ENCODE measurements around the gene PPP1R13L.
"Not testable (repeated sequence)": the region's sequence is repeated elsewhere in the genome, so short reads cannot be mapped to it uniquely, and the experiment has no call there.

The PPP1R13L gene

DNA sequence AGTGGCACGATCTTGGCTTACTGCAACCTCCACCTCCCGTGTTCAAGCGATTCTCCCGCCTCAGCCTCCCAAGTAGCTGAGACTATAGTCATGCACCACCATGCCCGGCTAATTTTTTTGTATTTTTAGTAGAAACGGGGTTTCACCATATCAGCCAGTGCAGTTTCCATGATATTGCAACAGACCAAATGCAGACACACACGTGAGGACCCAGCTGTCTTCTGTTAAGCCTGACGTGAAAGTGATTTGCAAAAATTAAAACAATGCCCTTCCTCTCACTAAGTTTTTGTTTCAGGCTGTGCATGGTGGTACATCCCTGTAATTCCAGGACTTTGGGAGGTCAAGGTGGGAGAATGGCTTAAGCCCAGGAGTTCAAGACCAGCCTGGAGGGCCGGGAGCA is 26.1 kb upstream of the PPP1R13L start:
- DNase-seq, result not testable (repeated sequence)

DNA sequence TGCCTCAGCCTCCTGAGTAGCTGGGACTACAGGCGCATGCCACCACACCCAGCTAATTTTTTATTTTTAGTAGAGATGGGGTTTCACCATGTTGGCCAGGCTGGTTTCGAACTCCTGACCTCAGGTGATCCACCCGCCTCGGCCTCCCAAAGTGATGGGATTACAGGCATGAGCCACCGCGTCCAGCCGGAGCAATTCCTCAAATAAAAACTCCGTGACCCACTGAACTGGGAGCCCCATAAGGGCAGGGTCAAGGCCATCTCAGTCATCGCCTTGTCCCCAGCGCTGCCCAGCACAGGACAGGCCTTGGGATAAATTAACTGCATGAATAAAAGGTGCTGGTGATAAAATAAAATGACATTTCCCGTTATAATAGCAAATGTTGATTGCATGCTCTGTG is 25.0 kb upstream of the PPP1R13L start:
- DNase-seq, result not testable (repeated sequence)

DNA sequence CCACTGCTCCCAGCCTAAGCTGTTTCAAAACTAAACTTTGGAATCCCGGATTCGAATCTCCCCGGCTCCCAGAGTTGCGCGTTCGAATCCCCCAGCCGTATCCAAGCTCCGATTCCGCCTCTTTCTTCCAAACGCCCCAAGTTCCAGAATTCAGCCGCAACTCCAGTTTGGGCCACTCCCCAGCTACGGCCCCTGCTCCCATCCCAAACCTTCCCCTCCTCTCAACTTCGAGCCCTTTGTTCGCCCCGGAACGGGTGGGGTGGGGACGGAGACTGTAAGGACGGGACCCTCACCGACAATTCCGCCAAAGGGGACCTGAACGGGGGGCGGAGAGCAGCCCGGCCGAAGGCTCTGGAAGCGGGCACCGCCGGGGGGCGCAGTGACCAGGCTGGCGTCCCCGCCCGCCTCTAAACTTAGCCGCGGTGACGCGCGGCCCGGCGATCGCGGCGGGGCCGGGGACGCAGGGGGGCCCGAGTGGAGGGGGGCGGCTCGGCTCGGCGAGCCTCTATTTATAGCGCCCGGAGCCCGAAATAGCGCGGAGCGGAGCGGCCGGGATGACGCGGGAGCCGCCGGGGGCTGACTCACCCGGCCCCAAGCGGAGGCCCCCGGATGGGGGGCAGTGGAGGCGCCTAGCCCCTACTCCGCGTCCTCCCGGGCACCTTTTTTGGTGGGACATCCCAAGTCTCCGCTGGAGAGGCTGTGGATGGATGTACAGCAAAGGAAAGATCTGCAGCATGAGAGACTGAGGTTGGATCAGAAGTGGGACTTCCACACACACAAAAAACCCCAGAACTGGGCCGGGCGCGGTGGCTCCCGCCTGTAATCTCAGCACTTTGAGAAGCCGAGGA is 23.7 kb upstream of the PPP1R13L start:
- DNase-seq, result peak; percentile 29

DNA sequence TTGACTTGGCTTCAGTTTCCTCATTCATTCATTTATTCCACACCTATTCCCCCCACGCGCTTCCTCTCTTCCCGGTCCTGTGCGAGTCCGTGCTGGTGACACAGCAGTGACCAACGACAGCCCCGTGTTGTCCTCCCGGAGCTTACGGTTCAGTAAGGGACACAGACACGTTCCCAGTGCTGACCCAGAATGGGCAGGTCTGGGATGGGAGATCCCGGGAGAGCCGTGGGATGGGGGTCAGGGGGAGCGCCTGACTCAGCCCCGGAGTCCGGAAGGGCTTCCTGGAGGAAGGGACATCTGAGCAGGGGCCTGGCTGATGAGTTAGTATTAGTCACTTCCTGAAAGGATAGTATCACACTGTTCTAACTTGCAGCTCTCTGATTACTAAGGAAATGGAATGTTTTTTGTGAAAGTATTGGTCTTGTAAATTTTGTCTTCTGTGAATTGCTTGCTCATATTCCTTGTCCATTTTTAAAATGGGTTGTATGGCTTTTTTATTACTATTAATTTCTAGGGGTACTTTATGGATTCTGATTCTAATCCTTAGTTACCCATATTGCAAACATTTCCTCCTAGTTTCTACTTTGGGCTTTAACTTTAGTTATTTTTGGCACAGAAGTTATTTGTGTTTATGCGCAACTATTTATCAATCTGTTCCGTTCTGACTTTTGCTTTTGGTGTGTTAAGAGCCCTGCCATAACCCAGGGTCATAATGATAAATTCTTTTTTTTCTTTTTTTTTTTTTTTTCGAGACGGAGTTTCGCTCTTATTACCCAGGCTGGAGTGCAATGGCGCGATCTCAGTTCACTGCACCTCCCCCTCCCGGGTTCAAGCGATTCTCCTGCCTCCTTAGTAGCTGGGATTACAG is 19.6 kb upstream of the PPP1R13L start:
- DNase-seq, result peak; percentile 61

DNA sequence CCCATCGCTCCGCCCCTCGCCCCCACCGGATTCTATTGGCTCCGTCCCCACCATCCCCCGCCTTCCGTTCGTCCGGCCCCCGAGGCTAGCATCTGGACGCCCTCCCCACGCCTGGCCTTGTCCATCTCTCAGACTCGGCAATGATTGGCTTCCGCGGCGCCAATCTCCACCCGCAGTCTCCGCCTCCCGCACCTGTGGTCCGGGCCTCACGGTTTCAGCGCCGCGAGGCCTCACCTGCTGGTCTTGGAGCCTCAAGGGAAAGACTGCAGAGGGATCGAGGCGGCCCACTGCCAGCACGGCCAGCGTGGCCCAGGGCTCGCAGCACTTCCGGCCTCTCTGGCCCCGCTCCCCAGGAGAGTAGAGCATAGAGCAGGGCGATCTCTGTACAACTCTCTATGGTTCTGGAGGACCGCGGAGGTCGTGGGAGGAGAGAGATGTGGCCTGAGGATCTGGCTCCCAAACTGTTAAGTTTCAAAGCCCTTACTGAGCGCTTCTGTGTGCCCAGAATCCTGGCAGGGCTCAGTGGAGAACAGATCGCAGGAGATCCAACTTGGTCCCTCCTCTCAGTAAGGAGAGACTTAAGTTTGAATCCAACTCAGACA is 18.8 kb upstream of the PPP1R13L start, which contains the start of gene ERCC1:
Gene ERCC1, minus strand, starts transcription at position 329 of the 602 bp plus-strand sequence. CDS start 543 bp downstream, outside the sequence.
- peak; percentile 83 for DNase-seq

DNA sequence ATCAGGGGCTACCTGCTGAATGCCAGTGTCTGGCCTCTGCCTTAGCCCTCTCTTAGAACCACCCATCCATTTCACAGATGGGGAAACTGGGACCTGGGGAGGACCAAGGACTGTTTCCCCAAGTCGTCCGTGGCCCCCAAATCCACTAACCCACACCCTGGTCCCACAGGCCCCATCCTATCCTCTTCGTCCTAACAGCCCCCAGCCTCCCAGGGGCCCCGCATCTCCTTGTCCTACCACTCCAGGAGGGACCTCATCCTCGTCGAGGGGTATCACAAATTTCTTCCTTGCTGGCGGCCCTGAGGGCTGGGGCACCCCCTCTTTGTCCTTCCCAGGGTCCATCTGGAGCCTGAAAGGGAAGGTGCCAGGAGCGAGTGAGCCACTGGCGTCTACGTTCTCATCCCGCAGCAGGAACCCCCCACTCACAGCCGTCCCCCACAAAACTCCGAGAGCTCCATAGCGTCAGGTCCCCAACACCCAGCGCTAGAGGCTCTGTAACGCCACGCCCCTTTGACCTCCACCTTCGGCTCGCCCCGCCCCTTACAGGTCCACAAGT is 18.2 kb upstream of the PPP1R13L start:
- peak; percentile 94 for DNase-seq

DNA sequence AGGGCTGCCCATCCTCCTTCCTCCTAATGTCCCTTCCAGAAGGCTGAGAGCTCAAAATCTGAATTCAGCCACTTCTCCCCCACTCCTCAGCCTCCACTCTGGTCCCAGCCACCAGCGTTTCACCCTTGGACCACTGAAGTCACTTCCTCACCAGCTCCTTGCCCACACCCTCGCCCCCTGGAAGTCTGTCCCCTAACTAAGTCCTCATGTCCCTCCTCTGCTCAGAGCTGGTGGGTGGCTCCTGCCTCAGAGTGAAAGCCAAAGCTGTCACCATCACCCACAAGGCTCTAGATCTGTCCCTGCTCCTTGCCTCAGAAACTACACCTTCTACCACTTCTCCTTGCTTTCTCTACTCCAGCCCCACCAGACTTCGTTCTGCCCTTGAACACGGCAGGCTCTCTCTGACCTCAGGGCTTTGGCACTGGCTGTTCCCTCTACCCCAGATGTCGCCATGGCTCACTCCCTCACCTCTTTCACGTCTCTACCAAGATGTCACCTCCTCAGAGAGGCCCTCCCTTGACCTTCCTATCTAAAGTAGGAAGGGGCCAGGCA is 17.2 kb upstream of the PPP1R13L start:
- DNase-seq, result no peak

DNA sequence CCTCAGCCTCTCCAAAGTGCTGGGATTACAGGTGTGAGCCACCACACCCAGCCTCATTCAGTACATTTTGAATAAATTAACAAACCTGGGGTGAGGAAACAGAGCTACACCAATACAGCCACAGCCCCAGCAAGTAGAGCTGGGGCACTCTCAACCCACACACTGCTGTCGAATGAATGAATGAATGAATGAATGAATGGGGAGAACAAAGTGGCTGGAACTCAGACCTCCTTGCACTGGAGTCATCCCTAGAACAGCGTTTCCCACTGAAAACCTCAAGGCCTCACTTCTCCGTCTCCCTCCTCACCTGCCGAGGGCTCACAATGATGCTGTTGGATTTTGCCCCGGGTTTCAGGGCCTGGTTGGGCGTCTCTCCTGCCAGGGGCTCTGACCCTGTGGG is 16.0 kb upstream of the PPP1R13L start:
- DNase-seq, result no peak

DNA sequence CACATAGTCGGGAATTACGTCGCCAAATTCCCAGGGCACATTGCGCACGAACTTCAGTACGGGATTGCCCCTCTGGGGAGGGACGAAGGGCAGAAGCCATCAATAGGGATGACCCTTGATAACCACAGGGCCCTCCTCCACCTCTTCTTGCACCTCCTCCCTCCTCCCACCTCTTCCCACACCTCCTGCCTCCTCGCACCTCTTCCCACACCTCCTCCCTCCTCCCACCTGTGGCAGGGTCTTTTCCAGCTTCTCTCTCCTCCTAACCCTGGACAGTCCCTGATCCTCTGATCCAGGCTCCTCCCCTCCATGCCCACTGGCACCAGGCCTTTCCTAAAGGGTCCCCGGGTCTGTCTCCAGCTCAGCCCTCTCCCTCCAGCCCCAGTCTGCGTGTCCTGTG is 15.5 kb upstream of the PPP1R13L start:
- no peak for DNase-seq

DNA sequence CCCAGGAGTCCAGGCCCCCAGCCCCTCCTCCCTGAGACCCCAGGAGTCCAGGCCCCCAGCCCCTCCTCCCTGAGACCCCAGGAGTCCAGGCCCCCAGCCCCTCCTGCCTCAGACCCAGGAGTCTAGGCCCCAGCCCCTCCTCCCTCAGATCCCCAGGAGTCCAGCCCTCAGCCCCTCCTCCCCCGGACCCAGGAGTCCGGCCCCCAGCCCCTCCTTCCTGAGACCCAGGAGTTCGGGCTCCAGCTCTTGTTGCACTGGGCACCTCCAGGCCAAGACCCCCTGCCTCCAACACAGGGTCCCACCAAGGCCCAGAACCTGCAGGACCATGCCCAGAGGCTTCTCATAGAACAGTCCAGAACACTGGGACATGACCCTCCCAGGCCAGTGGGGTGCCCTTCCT is 15.0 kb upstream of the PPP1R13L start:
- DNase-seq, result no peak

DNA sequence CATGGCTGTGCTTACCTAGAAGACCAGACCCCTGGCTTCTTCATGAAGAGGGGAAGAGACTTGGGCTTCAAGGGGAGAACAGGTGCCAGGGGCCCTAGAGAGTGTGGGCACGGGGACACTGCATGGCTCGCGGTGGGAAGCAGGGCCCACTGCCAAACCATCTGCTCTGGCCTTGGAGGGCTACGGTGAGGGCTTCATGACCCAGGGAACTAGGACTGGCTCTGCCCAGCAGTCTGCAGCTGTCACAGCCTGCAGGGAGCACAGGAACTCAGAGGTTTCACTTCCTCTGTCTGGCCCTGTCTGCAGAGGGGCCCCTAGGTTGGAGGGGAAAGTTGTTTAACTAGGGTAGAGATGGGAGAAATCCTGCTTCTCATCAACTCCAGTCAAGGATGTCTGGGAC is 14.5 kb upstream of the PPP1R13L start:
- no peak for DNase-seq

DNA sequence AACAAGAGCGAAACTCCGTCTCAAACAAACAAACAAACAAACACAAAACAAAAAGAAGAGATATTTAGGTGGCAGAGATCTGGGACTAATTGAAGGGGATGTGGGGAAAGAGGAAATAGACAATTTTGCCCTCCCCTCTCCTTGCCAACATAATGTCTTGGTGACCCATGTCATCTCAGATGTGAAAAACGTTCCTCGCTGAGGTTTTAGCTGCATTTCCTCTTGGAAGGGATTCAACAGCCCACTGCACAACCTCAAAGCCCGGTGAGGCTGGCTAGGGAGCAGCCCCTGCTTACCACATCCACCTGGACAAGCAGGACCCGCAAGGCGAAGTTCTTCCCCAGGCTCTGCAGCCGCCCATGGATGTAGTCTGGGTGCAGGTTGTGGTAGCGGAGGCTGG is 13.9 kb upstream of the PPP1R13L start:
- DNase-seq, result no peak

DNA sequence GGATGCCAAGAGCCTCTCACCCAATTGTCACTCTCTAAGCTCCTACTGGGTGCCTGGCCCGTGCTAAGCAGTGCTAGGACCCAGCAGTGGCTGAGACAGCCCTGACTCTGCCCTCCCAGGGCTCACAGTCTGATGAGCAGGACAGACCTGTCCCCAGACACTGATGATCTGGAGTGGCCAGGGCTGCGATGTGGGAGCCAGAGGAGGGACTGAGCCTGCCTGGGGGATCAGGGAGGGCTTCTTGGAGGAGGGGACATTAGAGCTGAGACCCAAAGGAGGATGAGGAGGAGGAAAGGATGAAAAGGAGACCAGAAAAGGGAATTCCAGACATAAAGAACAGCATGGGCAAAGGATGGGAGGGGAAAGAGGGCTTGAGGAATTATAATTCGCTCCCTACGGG is 12.3 kb upstream of the PPP1R13L start:
- DNase-seq, result no peak

DNA sequence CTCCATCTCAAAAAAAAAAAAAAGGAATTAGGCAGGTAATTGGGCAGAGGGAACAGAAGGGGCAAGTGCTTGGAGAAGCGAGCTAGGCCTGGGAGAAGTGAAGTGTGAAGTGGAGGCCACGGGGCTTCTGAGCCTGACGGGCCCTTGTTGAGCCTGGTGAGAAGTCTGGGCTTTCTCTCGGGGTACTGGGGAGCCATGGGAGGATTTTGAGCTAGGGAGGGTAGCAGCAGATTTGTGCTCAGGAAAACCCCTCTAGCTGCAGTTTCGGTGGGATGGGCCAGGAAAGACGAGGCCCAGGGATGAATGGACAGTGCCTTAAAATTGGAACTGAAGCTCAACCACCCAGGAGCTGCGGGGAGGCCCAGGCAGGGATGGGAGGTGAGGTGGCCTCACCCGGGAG is 9.6 kb upstream of the PPP1R13L start:
- no peak for DNase-seq

DNA sequence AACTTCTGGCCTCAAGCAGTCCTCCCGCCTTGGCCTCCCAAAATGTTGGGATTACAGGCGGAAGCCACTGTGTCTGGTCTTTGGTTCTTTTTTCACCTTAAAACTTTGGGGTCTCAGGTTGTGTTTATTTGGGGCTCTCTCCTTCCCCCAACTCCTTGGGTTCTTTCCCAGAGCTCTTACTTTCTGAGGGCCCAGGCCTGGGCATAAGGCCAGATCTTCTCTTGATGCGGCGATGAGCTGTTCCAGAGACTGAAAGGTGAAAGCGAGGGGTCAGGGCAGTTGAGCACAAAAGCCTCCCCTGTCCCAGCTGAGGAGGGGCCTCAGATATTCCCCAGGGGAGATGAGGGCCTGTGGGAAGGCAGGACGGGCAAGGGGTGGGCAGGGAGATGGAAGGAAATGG is 8.6 kb upstream of the PPP1R13L start:
- DNase-seq, result no peak

DNA sequence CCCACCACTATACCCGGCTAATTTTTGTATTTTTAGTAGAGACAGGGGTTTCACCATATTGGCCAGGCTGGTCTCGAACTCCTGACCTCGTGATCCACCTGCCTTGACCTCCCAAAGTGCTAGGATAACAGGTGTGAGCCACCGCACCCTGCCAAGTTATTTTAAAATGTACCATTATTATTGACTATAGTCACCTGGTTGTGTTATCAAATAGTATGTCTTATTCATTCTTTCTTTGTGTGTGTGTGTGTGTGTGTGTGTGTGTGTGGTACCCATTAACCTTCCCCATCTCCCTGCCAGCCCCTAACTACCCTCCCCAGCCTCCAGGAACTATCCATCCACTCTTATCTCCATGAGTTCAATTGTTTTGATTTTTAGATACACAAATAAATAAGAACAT is 5.5 kb upstream of the PPP1R13L start:
- not testable (repeated sequence) for DNase-seq

DNA sequence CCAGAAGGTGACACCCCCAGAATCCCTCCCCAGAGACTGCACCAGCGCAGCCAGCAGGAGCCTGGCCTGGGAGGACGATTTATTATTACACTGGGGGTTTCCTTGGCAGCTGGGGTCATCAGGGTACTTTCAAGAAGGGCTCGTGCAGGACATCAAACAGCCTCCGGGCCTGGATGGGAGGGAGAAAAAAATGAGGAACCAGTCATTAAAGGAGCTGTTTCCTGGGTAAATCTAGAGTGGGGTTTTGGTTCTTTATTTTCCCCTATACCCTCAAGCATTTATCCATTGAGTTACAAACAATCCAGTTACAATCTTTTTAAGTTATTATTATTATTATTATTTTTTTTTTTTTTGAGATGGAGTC is 4.7 kb upstream of the PPP1R13L start:
- DNase-seq, result no peak

DNA sequence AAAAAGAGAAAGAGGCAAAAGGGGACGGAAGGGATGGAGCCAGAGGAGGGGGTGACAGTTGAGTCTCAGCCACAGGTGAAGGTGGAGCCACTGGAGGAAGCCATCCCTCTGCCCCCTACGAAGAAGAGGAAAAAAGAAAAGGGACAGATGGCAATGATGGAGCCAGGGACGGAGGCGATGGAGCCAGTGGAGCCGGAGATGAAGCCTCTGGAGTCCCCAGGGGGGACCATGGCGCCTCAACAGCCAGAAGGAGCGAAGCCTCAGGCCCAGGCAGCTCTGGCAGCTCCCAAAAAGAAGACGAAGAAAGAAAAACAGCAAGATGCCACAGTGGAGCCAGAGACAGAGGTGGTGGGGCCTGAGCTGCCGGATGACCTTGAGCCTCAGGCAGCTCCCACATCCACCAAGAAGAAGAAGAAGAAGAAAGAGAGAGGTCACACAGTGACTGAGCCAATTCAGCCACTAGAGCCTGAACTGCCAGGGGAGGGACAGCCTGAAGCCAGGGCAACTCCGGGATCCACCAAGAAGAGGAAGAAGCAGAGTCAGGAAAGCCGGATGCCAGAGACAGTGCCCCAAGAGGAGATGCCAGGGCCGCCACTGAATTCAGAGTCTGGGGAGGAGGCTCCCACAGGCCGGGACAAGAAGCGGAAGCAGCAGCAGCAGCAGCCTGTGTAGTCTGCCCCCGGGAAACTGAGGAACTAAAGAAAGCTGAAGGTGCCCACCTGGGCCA is 4.1 kb upstream of the PPP1R13L start:
- DNase-seq, result no peak

DNA sequence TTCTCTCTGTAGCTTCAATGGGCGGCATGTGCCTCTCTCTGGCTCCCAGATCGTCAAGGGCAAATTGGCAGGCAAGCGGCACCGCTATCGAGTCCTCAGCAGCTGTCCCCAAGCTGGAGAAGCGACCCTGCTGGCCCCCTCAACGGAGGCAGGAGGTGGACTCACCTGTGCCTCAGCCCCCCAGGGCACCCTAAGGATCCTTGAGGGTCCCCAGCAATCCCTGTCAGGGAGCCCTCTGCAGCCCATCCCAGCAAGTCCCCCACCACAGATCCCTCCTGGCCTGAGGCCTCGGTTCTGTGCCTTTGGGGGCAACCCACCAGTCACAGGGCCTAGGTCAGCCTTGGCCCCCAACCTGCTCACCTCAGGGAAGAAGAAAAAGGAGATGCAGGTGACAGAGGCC is 3.3 kb upstream of the PPP1R13L start:
- DNase-seq, result no peak

DNA sequence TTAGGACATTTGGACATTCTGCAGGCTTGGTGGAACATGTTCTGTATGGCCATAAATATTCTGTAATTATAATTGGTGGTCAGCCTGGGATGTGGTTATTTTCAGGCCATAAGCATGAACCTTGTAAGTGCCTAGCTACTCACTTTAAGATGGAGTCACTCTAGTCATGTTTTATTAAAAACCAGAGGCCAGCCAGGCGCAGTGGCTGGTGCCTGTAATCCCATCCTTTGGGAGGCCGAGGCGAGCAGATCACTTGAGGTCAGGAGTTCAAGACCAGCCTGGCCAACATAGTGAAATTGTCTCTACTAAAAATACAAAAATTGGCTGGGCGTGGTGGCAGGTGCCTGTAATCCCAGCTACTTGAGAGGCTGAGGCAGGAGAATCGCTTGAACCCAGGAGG is 2.7 kb upstream of the PPP1R13L start:
- not testable (repeated sequence) for DNase-seq

DNA sequence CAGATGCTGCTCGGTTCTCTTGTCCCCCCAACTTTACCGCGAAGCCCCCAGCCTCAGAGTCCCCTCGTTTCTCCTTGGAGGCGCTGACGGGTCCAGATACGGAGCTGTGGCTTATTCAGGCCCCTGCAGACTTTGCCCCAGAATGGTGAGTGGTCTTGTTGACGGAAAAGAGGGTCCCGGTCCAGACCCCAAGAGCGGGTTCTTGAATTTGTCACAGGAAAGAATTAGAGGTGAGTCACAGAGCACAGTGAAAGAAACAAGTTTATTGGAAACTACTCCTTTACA is 2.2 kb upstream of the PPP1R13L start:
- DNase-seq, result no peak

Data from activated CD4-positive, alpha-beta T cell treated with anti-CD3 and anti-CD28 coated beads for 48 hours (primary cell).